Activated T-helper 17 cell treated with anti-CD3 and anti-CD28 coated beads, Interleukin-2, amount 50 U/mL, for 72 hours (primary cell): ENCODE measurements around the gene ABCC4. TPM values are rescaled to one million over a fixed set of nuclear protein-coding genes. Genes with fewer than 3 reads are reported as not detected.
A peak's percentile ranks its signal among the peaks of the same experiment; 100 is the strongest.

Experiments
- ATAC-seq: fragments of 150-1000 bp; cut with Tn5 transposase; replicated peaks from 2 replicates; pipeline ENCODE4 v1.10.0; 2021; ENCODE audit warnings: mild to moderate bottlenecking, moderate library complexity
- H3K27ac Mint-ChIP-seq: one replicate; pipeline ENCODE4 v1.8.0; 2022; ENCODE audit warnings: mixed read lengths
- H3K27me3 Mint-ChIP-seq: one replicate; pipeline ENCODE4 v1.8.0; 2022; ENCODE audit warnings: mixed read lengths
- H3K36me3 Mint-ChIP-seq: one replicate; pipeline ENCODE4 v1.8.0; 2022; ENCODE audit warnings: low read depth, mild to moderate bottlenecking, mixed read lengths
- H3K4me1 Mint-ChIP-seq: one replicate; pipeline ENCODE4 v1.8.0; 2022; ENCODE audit warnings: mixed read lengths
- H3K4me3 Mint-ChIP-seq: one replicate; pipeline ENCODE4 v1.8.0; 2022; ENCODE audit warnings: mild to moderate bottlenecking, mixed read lengths
- H3K9me3 Mint-ChIP-seq: one replicate; pipeline ENCODE4 v1.8.0; 2022; ENCODE audit warnings: mixed read lengths
- total RNA-seq, 2 donors: library from RNA; stranded (reverse); gene quantifications; one replicate each; pipeline ENCODE4 v1.2.3, GENCODE V29; 2022

Gene ABCC4
- total RNA-seq, 2 donors from 2014 or later, result 6.5 to 14.4 TPM

- H3K36me3 Mint-ChIP-seq, result no peaks in the 10 kb centered on the region
- H3K27ac Mint-ChIP-seq, result no peak overlapping the region
- no peaks in the 10 kb centered on the region for H3K4me1 Mint-ChIP-seq
- peak; percentile 28 for ATAC-seq
- no peaks in the 10 kb centered on the region for H3K9me3 Mint-ChIP-seq
- no peak overlapping the region for H3K4me3 Mint-ChIP-seq
- peaks cover 13% of the 10 kb centered on the region for H3K27me3 Mint-ChIP-seq
Observed at GRCh38 chr13:94988654-94989053, 312.6 kb downstream of the ABCC4 start.

- Mint-ChIP-seq H3K4me3 (no peak overlapping the region), H3K27me3 (peaks cover 8% of the 10 kb centered on the region), H3K9me3 (no peaks in the 10 kb centered on the region), H3K36me3 (no peaks in the 10 kb centered on the region), H3K4me1 (no peaks in the 10 kb centered on the region), H3K27ac (no peak overlapping the region)
- no peak for ATAC-seq
Observed at GRCh38 chr13:94987869-94988268, 313.4 kb downstream of the ABCC4 start.

- no peak for ATAC-seq
- no peaks in the 10 kb centered on the region for H3K36me3 Mint-ChIP-seq
- H3K27me3 Mint-ChIP-seq, result peaks cover 8% of the 10 kb centered on the region
- no peaks in the 10 kb centered on the region for H3K9me3 Mint-ChIP-seq
- no peak overlapping the region for H3K27ac Mint-ChIP-seq
- no peaks in the 10 kb centered on the region for H3K4me1 Mint-ChIP-seq
- no peak overlapping the region for H3K4me3 Mint-ChIP-seq
Observed at GRCh38 chr13:94987081-94987480, 314.2 kb downstream of the ABCC4 start.

DNA sequence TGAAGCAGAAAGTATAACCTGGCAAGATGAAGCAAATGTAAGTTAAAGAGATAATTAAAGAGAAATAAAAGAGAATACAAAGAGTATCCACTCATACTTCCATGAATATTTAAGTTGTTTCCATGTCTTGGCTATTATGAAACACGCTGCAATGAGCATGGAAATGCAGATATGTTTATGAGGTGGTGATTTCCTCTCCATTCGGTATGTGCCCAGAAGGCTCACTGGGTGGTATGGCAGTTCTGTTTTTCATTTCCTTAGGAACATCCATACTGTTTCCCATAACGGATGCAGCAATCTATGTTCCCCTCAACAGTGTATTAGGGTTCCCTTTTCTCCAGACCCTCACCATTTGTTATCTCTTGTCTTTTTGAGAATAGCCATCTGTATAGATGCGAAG lies 316.3 kb downstream of the ABCC4 start:
- no peak overlapping the region for H3K27ac Mint-ChIP-seq
- peaks cover 2% of the 10 kb centered on the region for H3K27me3 Mint-ChIP-seq
- no peaks in the 10 kb centered on the region for H3K9me3 Mint-ChIP-seq
- no peak for ATAC-seq
- H3K4me1 Mint-ChIP-seq, result no peaks in the 10 kb centered on the region
- H3K4me3 Mint-ChIP-seq, result no peak overlapping the region
- no peaks in the 10 kb centered on the region for H3K36me3 Mint-ChIP-seq

- H3K27ac Mint-ChIP-seq, result no peak overlapping the region
Observed at GRCh38 chr13:94978516-94978915, 322.7 kb downstream of the ABCC4 start.

GRCh38 chr13:94974015-94974951 lies 327.0 kb downstream of the ABCC4 start:
- H3K4me3 Mint-ChIP-seq, result no peak overlapping the region
- H3K27ac Mint-ChIP-seq, result no peak overlapping the region
- H3K9me3 Mint-ChIP-seq, result no peaks in the 10 kb centered on the region
- no peaks in the 10 kb centered on the region for H3K36me3 Mint-ChIP-seq
- H3K27me3 Mint-ChIP-seq, result peaks cover 22% of the 10 kb centered on the region
- no peak for ATAC-seq
- no peaks in the 10 kb centered on the region for H3K4me1 Mint-ChIP-seq

More at GRCh38 chr13:94978516-94978915, 322.7 kb downstream of the ABCC4 start:
- H3K36me3 Mint-ChIP-seq, result no peaks in the 10 kb centered on the region
- H3K4me3 Mint-ChIP-seq, result no peak overlapping the region
- ATAC-seq, result no peak
- no peaks in the 10 kb centered on the region for H3K27me3 Mint-ChIP-seq
- H3K4me1 Mint-ChIP-seq, result no peaks in the 10 kb centered on the region
- no peaks in the 10 kb centered on the region for H3K9me3 Mint-ChIP-seq

GRCh38 chr13:94972262-94972661 lies 329.0 kb downstream of the ABCC4 start:
- peaks cover 30% of the 10 kb centered on the region for H3K27me3 Mint-ChIP-seq
- H3K9me3 Mint-ChIP-seq, result no peaks in the 10 kb centered on the region
- H3K36me3 Mint-ChIP-seq, result no peaks in the 10 kb centered on the region
- H3K4me3 Mint-ChIP-seq, result no peak overlapping the region
- no peaks in the 10 kb centered on the region for H3K4me1 Mint-ChIP-seq
- no peak overlapping the region for H3K27ac Mint-ChIP-seq
- no peak for ATAC-seq
